GM23248 (cell line): ENCODE data around the gene RAB3GAP1.

Source experiments
- EZH2 ChIP-seq: fragments of 200-600 bp; sonication (generic); IDR thresholded peaks from 2 replicates; pipeline ENCODE4 v1.6.1; 2018; ENCODE audit warnings: antibody characterized with exemption, mild to moderate bottlenecking; ENCODE audit not compliant: insufficient read depth, poor library complexity, severe bottlenecking
- EZH2phosphoT487 ChIP-seq: fragments of 200-600 bp; sonication (generic); IDR thresholded peaks from 2 replicates; pipeline ENCODE4 v1.6.1; 2018; ENCODE audit warnings: antibody characterized with exemption, moderate library complexity, mild to moderate bottlenecking, low read depth; ENCODE audit not compliant: insufficient read depth

DNA sequence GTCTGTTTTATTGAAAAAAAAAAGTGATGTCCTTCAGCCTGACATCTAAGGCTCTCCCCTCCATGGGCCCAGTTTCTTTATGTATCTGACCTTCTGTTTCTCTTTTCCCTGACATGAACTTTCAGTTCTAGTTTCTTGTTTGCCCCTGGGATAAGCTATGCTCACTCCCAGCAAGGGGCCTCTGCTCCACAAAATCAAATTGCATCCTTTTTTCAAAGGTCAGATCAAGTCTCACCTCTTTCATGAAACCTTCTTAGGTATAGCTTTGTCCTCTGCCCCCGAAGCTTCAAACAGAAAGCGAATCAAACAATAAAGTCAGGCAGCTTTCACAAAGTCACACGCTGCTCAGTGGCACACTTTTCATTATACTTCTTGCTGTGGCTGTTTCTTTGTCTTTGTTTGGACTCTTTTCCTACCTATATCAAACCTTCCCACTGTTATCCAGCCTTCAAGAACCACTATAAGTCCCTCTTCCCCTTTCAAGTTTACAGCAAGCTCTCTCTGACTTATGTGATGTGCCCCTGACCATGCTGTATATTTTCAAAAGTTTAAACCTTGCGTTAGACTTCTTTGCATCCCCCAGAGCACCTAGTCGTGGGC lies 28.1 kb upstream of the RAB3GAP1 start:
- TF ChIP-seq EZH2, result no peak
- no peak for TF ChIP-seq EZH2phosphoT487
